G401.6 (cell line): Measurements from ENCODE around the gene BAG5.

ENCODE experiments used
- FAIRE-seq: peaks from 2 replicates; lab custom pipeline; 2012; peaks lifted over from hg19 to GRCh38; lab: Jason Lieb, UNC

Gene BAG5

GRCh38 chr14:103563226-103563620, 766 bp upstream of the BAG5 start:
- FAIRE-seq: no peak

GRCh38 chr14:103562179-103562428, 353 bp downstream of the BAG5 start:
- no peak for FAIRE-seq

- FAIRE-seq: no peak
These were observed 877 bp downstream of the BAG5 start for GRCh38 chr14:103561381-103562178.

- no peak for FAIRE-seq
These were observed 1.8 kb downstream of the BAG5 start for GRCh38 chr14:103560691-103561090.

DNA sequence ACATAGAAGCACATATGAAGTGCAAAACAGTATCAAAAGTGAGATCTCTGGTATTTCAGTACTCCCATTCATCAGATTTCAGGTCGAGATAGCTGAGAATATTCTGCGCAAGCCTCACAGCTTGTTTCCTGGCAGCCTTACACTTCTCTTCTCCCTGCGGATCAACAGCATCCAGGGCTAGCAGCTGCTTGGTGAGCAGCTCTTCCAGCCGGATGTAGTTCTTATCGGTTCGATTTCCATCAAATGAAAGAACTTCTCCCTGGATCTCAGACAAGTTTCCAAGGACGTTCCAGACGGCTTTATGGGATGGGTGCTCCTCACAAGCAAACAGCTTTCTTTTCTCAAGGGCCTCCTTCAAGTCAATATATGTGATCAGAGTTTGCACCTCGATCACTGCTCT, 2.7 kb downstream of the BAG5 start:
- no peak for FAIRE-seq

GRCh38 chr14:103558071-103558882, 4.2 kb downstream of the BAG5 start:
- FAIRE-seq: no peak

GRCh38 chr14:103556946-103557758, 5.3 kb downstream of the BAG5 start:
- no peak for FAIRE-seq

DNA sequence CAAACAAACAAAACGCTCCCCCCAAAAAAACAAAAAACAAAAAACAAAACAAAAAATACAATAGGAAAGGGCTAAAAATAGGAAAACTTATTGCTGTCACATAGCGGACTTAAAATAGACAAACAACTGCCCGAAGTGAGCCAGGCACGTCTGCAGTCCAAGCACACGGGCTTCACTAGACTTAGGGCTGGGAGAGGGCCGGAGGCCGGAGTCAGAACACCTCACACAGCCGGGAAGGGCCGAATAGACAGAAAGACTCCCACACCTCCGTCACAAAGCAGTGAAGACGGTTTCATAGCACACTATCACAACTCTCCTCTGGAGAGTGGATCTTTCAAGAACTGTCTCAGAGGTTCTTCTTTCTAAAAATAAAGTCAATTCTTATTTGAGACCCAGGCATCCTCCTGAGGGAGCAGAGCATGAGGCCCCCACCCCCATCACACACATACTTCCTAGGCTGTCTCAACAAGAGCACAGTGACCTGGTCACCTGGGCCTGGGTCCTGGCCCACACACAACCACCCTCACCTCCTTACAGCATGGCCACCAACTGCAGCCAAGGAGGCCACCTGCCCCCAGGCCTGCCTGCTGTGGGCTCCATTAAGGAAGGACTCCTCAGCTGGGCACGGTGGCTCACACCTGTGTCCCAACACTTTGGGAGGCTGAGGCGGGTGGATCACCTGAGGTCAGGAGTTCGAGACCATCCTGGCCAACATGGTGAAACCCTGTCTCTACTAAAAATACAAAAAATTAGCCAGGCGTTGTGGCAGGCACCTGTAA, 6.7 kb downstream of the BAG5 start:
- FAIRE-seq: no peak

DNA sequence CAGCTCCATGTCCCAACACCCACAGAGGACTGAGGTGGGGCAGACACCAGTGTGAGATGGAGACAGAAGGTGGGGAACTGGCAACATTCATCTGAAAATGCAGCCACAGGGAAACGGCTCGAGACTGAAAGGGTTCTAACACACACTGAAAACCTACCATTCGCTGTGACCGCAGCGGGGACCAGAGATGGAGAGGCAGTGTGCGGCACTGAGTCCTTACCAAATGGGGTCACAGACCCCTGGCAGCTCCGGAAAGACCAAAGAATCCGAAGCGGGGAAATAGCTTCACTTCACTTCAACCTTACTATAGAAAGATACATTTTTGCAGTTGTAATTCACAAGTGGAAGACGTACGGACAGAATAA, 9.6 kb downstream of the BAG5 start:
- no peak for FAIRE-seq

DNA sequence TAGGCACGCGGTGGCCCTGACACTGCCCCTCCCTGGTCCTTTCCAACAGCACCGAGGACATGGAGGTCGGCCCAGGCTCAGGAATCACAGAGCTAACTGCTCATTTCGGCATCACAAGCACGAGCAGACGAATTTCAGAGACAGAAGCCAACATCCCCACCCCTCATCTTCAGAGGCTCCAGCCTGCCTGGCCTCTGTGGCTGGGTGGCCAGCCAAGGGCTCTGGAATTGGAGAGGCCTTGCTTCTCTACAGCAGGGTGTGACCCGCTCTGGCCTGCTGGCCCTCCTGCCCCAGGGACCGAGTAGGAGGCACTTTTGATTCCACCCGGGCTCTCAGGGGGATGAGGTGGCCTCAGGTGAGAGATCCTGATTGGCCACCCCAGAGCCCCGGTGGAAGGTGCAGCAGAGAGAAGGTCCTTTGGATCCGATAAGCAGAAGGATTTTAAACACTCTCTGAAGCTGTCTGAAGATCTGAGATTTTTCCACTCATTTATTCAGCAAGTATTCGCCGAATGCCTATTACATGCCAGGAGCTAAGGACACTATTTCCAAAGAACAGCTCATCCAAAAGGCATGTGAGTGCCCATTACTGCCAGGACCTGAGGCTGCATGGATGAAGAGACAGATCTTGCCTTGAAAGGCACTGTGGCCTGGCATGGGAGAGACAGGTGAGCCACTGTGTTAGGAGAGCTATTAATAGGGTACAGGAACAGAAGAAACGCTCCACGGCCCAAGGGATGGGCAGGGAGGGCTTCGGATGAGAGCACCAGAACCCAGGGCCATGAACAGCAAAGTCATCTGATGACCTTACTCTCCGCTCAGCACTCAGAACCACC, 10.2 kb downstream of the BAG5 start:
- no peak for FAIRE-seq

- no peak for FAIRE-seq
These were observed 11.1 kb downstream of the BAG5 start for GRCh38 chr14:103551338-103551762.

GRCh38 chr14:103550451-103551337, 11.8 kb downstream of the BAG5 start:
- no peak for FAIRE-seq

- no peak for FAIRE-seq
These were observed 12.8 kb downstream of the BAG5 start for GRCh38 chr14:103549361-103550311.

DNA sequence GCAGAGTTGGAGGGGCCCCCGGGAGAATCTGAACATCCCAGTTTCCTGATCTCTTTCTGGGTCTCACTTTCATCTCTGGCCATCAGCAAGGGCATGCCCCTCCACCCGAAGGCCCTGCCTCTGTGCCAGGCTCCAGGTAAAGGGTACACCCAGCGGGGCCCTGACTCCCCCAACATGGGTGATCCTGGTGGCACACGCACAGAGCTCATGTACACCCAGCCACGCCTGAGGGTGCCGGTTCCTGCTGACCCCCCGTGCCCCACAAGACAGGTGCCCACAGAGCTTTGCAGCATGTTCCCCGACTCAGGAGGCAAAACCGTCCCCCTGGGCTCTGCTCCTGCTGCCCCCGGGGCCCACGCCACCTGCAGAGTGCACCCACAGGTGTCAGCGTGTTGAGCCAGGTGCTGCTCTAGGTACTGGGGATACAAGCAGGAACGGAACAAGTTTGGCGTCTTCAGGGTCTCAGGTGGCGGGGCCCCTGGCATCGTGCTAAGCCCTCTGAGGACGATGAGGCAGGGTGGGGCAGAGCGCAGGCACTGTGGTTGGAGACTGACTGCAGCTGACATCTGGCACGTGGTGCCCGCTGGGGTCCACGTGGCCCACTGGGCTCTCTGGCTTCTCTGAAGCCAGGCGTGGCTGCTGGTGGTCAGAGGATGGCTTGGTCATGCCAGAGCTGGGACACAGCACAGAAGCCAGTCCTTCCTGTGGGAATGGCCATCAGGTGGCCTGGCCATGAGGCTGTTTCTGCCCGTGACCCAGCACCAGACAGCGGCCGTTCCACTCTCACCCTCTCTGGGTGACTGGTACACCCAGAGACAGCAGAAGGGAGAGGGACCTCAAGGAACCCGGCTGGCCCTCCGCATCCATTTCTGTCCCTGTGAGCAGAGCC, 13.8 kb downstream of the BAG5 start:
- FAIRE-seq: no peak

- FAIRE-seq: no peak
These were observed 14.5 kb downstream of the BAG5 start for GRCh38 chr14:103547941-103548462.

DNA sequence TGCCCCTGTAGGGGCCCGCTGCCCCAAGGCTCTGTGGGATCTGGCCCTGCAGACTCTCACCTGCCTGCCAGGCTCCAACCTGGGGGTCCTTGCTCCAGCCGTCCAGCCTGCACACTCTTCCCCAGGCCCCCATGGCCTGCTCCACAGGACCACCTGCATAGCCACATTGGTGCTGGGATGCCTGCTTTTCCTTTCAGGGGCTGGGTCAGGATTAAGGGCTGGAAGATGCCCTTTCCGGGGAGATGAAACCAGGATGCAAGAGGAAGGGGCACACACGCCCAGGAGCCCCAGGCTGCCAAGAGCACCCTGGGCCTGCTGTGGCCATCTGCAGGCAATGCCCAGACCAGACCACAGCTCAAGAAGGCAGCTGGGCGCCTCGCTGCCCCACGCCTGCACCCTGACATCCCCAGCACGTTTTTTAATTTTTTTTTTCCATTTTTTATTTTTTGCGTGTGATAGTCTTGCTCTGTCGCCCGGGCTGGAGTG, 15.0 kb downstream of the BAG5 start:
- no peak for FAIRE-seq

DNA sequence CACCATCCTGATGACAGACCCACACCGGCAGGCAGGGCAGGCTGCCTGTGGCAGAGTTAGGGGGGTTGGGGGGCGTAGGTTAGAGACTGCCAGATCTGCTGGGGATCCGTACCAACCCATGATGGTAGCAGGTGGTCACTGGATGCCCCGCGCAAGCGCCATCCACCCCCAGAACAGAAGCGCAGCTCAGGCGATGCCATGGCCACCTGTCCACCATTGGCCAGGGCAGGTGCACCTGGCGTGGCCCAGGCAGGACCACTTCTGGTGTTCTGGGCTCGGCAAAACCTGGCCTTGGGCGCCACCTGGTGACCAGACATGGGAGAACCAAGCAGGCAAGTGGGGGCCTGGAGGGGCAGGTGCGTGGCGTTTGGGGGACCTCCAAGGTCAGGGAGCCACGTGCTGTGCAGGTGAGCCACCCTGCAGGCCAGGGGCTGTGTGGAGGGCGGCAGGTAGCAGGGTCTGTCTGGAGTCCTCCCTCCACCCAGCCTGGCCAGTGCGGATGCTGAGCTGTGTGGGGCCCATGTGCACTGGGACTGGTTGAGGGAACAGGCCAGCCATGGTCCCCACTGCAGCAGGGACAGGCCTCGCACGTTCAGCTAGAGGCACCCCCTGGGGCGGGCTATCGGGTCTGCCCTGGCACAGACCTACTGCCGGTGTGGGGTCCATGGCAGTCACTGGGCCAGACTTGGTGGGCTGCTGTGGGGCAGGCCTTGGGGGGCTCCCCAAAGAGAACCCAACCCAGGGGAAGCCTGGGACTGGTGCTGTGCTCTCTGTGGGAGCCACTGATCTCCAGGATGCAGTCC, 15.6 kb downstream of the BAG5 start:
- no peak for FAIRE-seq
